ENCODE data around the gene TMEM158.

Gene TMEM158

DNA sequence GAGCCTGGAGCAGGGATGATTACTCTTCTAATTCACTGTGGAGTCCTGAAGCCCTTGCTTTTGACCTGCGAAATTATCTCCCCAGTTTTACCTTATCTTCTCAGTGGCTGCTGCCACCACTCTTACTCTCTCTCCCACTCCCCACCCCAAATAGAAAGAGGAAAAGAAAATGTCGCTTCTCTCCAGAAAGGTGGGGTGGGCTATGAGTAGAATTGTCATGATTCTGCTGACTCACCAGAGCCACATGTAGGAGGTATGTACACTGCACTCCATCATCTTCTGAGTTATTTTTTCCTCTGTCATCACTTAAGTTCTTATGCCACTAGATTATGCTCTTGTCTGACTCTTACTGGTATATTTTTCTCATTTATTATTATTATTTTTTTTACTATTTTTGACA, 43.9 kb upstream of the TMEM158 start:
- TF ChIP-seq, protein P1, sequence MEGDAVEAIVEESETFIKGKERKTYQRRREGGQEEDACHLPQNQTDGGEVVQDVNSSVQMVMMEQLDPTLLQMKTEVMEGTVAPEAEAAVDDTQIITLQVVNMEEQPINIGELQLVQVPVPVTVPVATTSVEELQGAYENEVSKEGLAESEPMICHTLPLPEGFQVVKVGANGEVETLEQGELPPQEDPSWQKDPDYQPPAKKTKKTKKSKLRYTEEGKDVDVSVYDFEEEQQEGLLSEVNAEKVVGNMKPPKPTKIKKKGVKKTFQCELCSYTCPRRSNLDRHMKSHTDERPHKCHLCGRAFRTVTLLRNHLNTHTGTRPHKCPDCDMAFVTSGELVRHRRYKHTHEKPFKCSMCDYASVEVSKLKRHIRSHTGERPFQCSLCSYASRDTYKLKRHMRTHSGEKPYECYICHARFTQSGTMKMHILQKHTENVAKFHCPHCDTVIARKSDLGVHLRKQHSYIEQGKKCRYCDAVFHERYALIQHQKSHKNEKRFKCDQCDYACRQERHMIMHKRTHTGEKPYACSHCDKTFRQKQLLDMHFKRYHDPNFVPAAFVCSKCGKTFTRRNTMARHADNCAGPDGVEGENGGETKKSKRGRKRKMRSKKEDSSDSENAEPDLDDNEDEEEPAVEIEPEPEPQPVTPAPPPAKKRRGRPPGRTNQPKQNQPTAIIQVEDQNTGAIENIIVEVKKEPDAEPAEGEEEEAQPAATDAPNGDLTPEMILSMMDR (IDR thresholded peaks at IDR 0.05; ENCODE audit: low read depth, low read length): no peak
- TF ChIP-seq MYC (IDR thresholded peaks at IDR 0.05; ENCODE audit: low read depth, low read length): no peak
- no peak for DNase-seq (ENCODE audit: low read depth)
- H3K4me3 ChIP-seq (ENCODE audit: low read depth, low read length): no peak overlapping the region

DNA sequence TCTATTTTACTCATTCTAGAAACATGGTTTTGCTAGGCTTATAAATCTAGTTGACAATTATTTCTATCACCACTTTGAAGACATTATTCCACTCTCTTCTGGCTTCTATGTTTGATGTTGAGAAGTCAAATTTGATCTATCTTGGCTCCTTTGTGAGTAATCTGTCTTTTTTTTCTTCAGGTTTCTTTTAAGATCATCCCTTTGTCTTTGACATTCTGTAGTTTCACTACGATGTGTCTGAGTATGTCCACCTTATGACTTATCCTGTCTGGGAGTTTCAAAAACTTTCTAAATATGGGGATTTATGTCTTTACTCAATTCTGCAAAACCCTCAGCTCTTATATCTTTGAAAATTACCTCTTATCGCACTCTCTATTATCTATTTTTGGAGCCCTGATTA, 41.0 kb upstream of the TMEM158 start:
- no peak overlapping the region for H3K4me3 ChIP-seq (ENCODE audit: low read depth, low read length)
- no peak for DNase-seq (ENCODE audit: low read depth)
- TF ChIP-seq, protein P1 (IDR thresholded peaks at IDR 0.05; ENCODE audit: low read depth, low read length): no peak
- TF ChIP-seq MYC (IDR thresholded peaks at IDR 0.05; ENCODE audit: low read depth, low read length) (no peak), POLR2A (IDR thresholded peaks at IDR 0.05; ENCODE audit: extremely low read depth, insufficient read length) (no peak)
- TF ChIP-seq, protein P2, sequence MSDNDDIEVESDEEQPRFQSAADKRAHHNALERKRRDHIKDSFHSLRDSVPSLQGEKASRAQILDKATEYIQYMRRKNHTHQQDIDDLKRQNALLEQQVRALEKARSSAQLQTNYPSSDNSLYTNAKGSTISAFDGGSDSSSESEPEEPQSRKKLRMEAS (IDR thresholded peaks at IDR 0.05; ENCODE audit: low read depth, low read length): no peak

DNA sequence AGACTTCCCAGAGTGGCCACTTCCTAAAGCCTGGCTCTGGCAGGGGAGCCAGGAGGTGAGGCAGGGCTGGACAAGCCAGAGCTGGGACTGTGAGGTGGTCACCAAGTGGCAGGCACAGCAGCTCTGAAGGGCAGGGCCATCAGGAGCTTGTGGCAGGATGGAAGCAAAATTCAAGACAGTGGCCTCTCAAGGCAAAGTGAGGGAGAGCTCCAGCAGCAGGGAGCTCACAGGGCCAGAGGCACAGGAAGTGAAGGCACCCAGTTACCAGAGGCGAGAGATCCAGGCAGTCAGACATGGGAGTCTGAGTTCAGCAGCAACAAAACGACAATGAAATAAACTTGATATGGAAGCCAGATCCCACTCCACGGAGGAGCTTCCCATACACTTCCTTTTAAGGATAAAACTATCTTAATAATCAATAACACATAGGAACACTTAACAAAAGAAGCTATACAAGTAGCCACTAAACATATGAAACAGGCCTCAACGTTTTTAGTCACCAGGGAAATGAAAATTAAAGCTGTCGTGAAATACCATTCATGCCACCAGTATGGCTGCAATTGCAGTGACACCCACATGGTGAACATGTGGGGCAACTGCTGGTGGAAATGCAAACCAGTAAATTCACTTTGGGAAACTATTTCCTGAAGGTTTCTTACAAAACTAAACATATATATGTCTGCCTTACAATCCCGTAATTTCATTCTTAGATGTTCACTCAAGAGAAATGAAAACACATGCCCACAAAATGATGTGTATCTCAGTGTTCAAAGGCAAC, 35.4 kb upstream of the TMEM158 start:
- TF ChIP-seq POLR2A (IDR thresholded peaks at IDR 0.05; ENCODE audit: extremely low read depth, insufficient read length) (no peak), MYC (IDR thresholded peaks at IDR 0.05; ENCODE audit: low read depth, low read length) (no peak)
- TF ChIP-seq, protein P2 (IDR thresholded peaks at IDR 0.05; ENCODE audit: low read depth, low read length): 0 out of 2 replicates have a peak, but pooled peaks have one; percentile 36
- TF ChIP-seq, protein P1 (IDR thresholded peaks at IDR 0.05; ENCODE audit: low read depth, low read length): no peak
- H3K4me3 ChIP-seq (ENCODE audit: low read depth, low read length): no peak overlapping the region
- DNase-seq (ENCODE audit: low read depth): peak; percentile 9

DNA sequence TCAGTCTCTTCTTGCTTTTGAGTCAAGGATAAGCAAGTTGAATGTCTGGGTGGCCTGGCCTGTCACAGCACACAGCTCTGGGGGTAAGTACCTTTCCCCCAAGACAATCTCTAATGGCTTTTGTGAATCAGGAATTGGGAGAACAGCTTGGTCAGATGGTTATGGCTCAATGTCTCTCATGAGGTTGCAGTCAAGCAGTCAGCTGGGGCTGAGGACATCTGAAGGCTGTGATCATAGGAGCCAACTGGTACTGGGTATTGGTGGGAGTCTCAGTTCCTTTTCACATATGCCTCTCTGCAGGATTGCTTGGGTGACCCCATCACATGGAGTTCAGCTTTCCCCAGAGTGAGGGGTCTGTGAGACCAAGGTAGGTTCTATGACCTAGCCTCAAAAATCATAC, 33.0 kb upstream of the TMEM158 start:
- TF ChIP-seq, protein P2 (IDR thresholded peaks at IDR 0.05; ENCODE audit: low read depth, low read length): no peak
- TF ChIP-seq MYC (IDR thresholded peaks at IDR 0.05; ENCODE audit: low read depth, low read length) (no peak), POLR2A (IDR thresholded peaks at IDR 0.05; ENCODE audit: extremely low read depth, insufficient read length) (no peak)
- TF ChIP-seq, protein P1 (IDR thresholded peaks at IDR 0.05; ENCODE audit: low read depth, low read length): no peak
- no peak for DNase-seq (ENCODE audit: low read depth)
- H3K4me3 ChIP-seq (ENCODE audit: low read depth, low read length): no peak overlapping the region

DNA sequence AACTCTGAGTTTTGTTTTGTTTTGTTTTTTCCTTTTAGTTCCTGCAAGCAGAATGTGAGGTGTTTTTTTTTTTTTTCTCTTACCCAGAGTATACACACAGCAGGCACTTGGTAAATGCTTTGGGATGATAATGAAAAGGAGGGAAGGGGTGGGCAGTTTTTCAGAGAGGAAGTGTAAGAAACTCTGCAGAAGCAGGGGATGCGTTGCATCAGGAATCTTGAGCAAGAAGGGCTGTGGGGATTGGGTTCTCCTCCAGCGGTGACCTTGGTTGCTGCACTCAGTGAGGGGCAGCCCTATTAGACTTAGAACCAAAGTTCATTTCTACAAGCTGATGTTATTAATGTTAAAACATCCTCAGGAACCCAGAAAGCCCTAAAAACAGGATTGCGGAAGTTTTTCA, 32.2 kb upstream of the TMEM158 start:
- H3K4me3 ChIP-seq (ENCODE audit: low read depth, low read length): no peak overlapping the region
- TF ChIP-seq, protein P2 (IDR thresholded peaks at IDR 0.05; ENCODE audit: low read depth, low read length): peak; percentile 26; the same call in 1 of the 2 replicates
- no peak for TF ChIP-seq MYC (IDR thresholded peaks at IDR 0.05; ENCODE audit: low read depth, low read length)
- DNase-seq (ENCODE audit: low read depth): peak; percentile 83

DNA sequence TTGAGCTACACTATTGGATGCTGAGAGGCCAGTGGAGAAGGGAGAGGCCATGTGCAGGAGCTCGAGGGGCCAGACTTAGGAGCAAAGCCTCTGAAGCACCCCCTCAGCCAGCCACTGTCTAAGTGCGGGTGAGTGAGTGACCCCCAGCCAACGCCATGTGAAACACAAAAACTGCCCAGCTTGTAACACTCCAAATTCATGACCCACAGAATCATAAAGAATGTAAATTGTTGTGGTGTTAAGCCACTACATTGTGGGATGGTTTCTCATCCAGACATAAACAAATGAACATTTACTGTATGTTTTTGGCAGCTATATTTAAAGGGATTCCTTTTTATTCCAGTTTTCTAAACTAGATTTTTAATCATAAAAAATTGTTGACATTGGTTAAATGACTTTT, 27.2 kb upstream of the TMEM158 start:
- TF ChIP-seq, protein P2 (IDR thresholded peaks at IDR 0.05; ENCODE audit: low read depth, low read length): no peak
- no peak for TF ChIP-seq POLR2A (IDR thresholded peaks at IDR 0.05; ENCODE audit: extremely low read depth, insufficient read length)
- TF ChIP-seq, protein P1 (IDR thresholded peaks at IDR 0.05; ENCODE audit: low read depth, low read length): no peak
- no peak for TF ChIP-seq MYC (IDR thresholded peaks at IDR 0.05; ENCODE audit: low read depth, low read length)
- no peak for DNase-seq (ENCODE audit: low read depth)
- no peak overlapping the region for H3K4me3 ChIP-seq (ENCODE audit: low read depth, low read length)
